Neural cell (in vitro differentiated cells): ENCODE data around the gene UQCC2. TPM values are rescaled to one million over a fixed set of nuclear protein-coding genes. Genes with fewer than 3 reads are reported as not detected.
A peak's percentile ranks its signal among the peaks of the same experiment; 100 is the strongest.

ENCODE experiments used
- H2AFZ ChIP-seq: fragments of 200-600, 300-800 bp; sonication (generic), shearing (Covaris generic); 2 replicates; pipeline ENCODE4 v1.6.0; 2014; ENCODE audit warnings: low read depth, mild to moderate bottlenecking, antibody characterized with exemption, low read length, moderate library complexity
- H3F3A ChIP-seq: fragments of 200-600 bp; shearing (Covaris generic); 2 replicates; pipeline ENCODE4 v1.6.1; 2016; ENCODE audit warnings: mild to moderate bottlenecking, moderate library complexity, mixed read lengths, antibody characterized with exemption, low read length; ENCODE audit not compliant: insufficient read depth, poor library complexity, severe bottlenecking
- H3K27ac ChIP-seq: fragments of 200-600, 300-800 bp; sonication (generic), shearing (Covaris generic); 2 replicates; pipeline ENCODE4 v1.5.1; 2014; ENCODE audit warnings: mild to moderate bottlenecking, low read length, moderate library complexity
- H3K27me3 ChIP-seq: fragments of 300-800, 200-600 bp; sonication (generic), shearing (Covaris generic); 2 replicates; pipeline ENCODE4 v1.6.0; 2014; ENCODE audit warnings: mild to moderate bottlenecking, low read depth, low read length, moderate library complexity; ENCODE audit not compliant: insufficient read depth
- H3K36me3 ChIP-seq: fragments of 300-800, 200-600 bp; sonication (generic), shearing (Covaris generic); 2 replicates; pipeline ENCODE4 v1.5.1; 2014; ENCODE audit warnings: mild to moderate bottlenecking, antibody characterized with exemption, low read length, moderate library complexity; ENCODE audit not compliant: insufficient read depth
- H3K4me2 ChIP-seq: fragments of 300-800, 200-600 bp; sonication (generic), shearing (Covaris generic); 2 replicates; pipeline ENCODE4 v1.6.0; 2014; ENCODE audit warnings: mild to moderate bottlenecking, low read length
- H3K4me3 ChIP-seq: fragments of 300-800, 200-600 bp; sonication (generic), shearing (Covaris generic); 2 replicates; pipeline ENCODE4 v1.5.1; 2014; ENCODE audit warnings: mild to moderate bottlenecking, low read length, moderate library complexity
- H3K79me2 ChIP-seq: fragments of 200-600 bp; shearing (Covaris generic); replicated peaks from 2 replicates; pipeline ENCODE4 v1.6.0; 2014; ENCODE audit warnings: mild to moderate bottlenecking, low read length, moderate library complexity; ENCODE audit not compliant: insufficient read depth
- H3K9ac ChIP-seq: fragments of 300-800, 200-600 bp; sonication (generic), shearing (Covaris generic); 2 replicates; pipeline ENCODE4 v1.6.1; 2016; ENCODE audit warnings: mild to moderate bottlenecking, low read length, mixed read lengths
- H3K9me2 ChIP-seq: fragments of 200-600 bp; shearing (Covaris generic); 2 replicates; pipeline ENCODE4 v1.6.1; 2016; ENCODE audit warnings: mild to moderate bottlenecking, low read length, mixed read lengths; ENCODE audit not compliant: insufficient read depth
- H3K9me3 ChIP-seq: fragments of 200-600, 300-800 bp; sonication (generic), shearing (Covaris generic); 2 replicates; pipeline ENCODE4 v1.6.1; 2016; ENCODE audit warnings: mild to moderate bottlenecking, mixed run types, low read length, moderate library complexity, mixed read lengths
- H4K20me1 ChIP-seq: fragments of 200-600 bp; shearing (Covaris generic); 2 replicates; pipeline ENCODE4 v1.6.1; 2016; ENCODE audit warnings: mild to moderate bottlenecking, mixed run types; ENCODE audit not compliant: insufficient read depth
- EP300 ChIP-seq: fragments of 450-650 bp; conservative IDR thresholded peaks from 2 replicates; pipeline ENCODE4 v1.6.1; 2014; ENCODE audit warnings: antibody characterized with exemption, mild to moderate bottlenecking, moderate library complexity; ENCODE audit not compliant: poor library complexity, severe bottlenecking
- EZH2 ChIP-seq: fragments of 200-600, 300-800 bp; shearing (Covaris generic), sonication (generic); IDR thresholded peaks from 2 replicates; pipeline ENCODE4 v1.6.1; 2014; ENCODE audit warnings: antibody characterized with exemption, low read length, borderline replicate concordance, mild to moderate bottlenecking; ENCODE audit not compliant: insufficient read depth, poor library complexity, severe bottlenecking
- MXI1 ChIP-seq: fragments of 450-650 bp; conservative IDR thresholded peaks from 2 replicates; pipeline ENCODE4 v1.6.1; 2014; ENCODE audit warnings: antibody characterized with exemption, mild to moderate bottlenecking; ENCODE audit not compliant: poor library complexity, severe bottlenecking
- POLR2AphosphoS5 ChIP-seq: IDR thresholded peaks from 2 replicates; pipeline ENCODE4 v1.6.1; 2012
- RAD21 ChIP-seq: fragments of 450-650 bp; conservative IDR thresholded peaks from 2 replicates; pipeline ENCODE4 v1.6.1; 2014; ENCODE audit warnings: antibody characterized with exemption, mild to moderate bottlenecking, moderate library complexity
- SMC3 ChIP-seq: fragments of 450-650 bp; conservative IDR thresholded peaks from 2 replicates; pipeline ENCODE4 v1.6.1; 2014; ENCODE audit warnings: antibody characterized with exemption, mild to moderate bottlenecking, moderate library complexity; ENCODE audit not compliant: poor library complexity
- TAF1 ChIP-seq: IDR thresholded peaks from 2 replicates; pipeline ENCODE4 v1.6.1; 2012; ENCODE audit warnings: low read depth
- polyA minus RNA-seq: library from RNA; depleted of rRNA, polyadenylated mRNA; stranded (reverse); fragments of >200 nt; gene quantifications from 2 replicates; pipeline ENCODE4 v1.2.3, GENCODE V29; 2014
- polyA plus RNA-seq: library from polyadenylated mRNA; depleted of rRNA; stranded (reverse); fragments of >200 nt; gene quantifications from 2 replicates; pipeline ENCODE4 v1.2.3, GENCODE V29; 2014
- TF ChIP-seq, protein P1 (sequence below): fragments of 450-650 bp; IDR thresholded peaks from 2 replicates; pipeline ENCODE4 v1.5.1; 2014; ENCODE audit warnings: antibody characterized with exemption, mild to moderate bottlenecking, moderate library complexity; ENCODE audit not compliant: poor library complexity, severe bottlenecking
- TF ChIP-seq, protein P2 (sequence below): IDR thresholded peaks from 2 replicates; pipeline ENCODE4 v1.6.1; 2012; ENCODE audit warnings: borderline replicate concordance

The UQCC2 gene
- polyA plus RNA-seq: 109 and 123 TPM in 2 replicates
- polyA minus RNA-seq: 32.3 and 39.4 TPM in 2 replicates

DNA sequence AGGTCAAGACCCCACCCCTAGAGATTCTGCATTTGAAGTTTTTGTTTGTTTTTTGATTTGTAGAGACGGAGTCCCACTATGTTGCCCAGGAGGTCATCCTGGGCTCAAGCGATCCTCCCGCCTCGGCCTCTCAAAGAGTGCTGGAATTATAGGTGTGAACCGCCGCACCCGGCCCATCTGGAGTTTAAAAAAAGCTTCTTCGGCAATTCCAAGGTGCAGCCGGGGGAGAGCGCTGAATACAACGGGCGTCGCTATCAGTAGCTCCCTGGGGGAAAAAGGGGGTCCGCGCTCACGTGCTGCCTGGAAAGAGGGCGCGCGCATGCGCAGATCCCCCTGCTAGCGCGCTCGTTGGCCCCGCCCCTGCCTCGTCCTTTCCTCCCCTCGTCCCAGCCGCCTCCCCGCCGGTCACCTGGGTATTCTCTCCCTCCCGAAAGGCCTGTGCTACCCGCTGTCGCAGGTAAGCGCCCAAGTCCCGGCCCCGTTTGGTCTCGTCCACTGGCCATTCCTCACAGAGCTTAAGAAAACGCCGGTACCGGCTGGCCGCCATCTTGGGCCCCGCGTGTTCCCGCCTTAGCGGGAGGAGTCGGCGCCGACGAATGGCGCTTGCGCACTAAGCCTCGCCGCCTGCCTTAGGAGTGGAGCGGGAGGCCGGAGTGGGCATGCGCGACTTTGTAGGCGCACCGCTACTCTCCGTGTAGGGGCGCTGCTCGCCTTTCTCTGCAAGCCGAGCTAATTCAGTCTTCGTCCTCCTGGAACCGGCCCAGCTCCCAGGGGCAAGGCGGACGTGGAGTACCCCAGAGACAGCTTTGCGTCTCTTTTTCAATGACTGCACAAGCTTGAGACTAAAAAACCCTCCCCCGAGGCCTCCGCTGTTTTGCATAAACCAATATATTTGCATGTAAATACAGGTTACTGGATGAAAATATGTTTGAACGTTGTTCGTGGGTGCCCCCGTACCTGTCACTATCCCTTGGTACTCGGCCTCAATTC, at the start of gene UQCC2:
TSS of gene UQCC2 (minus strand) at position 561 of the 990 bp plus-strand sequence. CDS start at position 547, 14 bp downstream.
- TF ChIP-seq POLR2AphosphoS5 (peak; percentile 97), EZH2 (no peak), RAD21 (peak; percentile 93), SMC3 (peak; percentile 88), EP300 (peak; percentile 67), MXI1 (peak; percentile 94), TAF1 (peak; percentile 99)
- TF ChIP-seq, protein P1, sequence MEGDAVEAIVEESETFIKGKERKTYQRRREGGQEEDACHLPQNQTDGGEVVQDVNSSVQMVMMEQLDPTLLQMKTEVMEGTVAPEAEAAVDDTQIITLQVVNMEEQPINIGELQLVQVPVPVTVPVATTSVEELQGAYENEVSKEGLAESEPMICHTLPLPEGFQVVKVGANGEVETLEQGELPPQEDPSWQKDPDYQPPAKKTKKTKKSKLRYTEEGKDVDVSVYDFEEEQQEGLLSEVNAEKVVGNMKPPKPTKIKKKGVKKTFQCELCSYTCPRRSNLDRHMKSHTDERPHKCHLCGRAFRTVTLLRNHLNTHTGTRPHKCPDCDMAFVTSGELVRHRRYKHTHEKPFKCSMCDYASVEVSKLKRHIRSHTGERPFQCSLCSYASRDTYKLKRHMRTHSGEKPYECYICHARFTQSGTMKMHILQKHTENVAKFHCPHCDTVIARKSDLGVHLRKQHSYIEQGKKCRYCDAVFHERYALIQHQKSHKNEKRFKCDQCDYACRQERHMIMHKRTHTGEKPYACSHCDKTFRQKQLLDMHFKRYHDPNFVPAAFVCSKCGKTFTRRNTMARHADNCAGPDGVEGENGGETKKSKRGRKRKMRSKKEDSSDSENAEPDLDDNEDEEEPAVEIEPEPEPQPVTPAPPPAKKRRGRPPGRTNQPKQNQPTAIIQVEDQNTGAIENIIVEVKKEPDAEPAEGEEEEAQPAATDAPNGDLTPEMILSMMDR: peak; percentile 98
- TF ChIP-seq, protein P2, sequence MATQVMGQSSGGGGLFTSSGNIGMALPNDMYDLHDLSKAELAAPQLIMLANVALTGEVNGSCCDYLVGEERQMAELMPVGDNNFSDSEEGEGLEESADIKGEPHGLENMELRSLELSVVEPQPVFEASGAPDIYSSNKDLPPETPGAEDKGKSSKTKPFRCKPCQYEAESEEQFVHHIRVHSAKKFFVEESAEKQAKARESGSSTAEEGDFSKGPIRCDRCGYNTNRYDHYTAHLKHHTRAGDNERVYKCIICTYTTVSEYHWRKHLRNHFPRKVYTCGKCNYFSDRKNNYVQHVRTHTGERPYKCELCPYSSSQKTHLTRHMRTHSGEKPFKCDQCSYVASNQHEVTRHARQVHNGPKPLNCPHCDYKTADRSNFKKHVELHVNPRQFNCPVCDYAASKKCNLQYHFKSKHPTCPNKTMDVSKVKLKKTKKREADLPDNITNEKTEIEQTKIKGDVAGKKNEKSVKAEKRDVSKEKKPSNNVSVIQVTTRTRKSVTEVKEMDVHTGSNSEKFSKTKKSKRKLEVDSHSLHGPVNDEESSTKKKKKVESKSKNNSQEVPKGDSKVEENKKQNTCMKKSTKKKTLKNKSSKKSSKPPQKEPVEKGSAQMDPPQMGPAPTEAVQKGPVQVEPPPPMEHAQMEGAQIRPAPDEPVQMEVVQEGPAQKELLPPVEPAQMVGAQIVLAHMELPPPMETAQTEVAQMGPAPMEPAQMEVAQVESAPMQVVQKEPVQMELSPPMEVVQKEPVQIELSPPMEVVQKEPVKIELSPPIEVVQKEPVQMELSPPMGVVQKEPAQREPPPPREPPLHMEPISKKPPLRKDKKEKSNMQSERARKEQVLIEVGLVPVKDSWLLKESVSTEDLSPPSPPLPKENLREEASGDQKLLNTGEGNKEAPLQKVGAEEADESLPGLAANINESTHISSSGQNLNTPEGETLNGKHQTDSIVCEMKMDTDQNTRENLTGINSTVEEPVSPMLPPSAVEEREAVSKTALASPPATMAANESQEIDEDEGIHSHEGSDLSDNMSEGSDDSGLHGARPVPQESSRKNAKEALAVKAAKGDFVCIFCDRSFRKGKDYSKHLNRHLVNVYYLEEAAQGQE: peak; percentile 96
- Histone ChIP-seq H3K9me2 (no peaks in the 10 kb centered on the region), H3F3A (no peaks in the 10 kb centered on the region)

DNA sequence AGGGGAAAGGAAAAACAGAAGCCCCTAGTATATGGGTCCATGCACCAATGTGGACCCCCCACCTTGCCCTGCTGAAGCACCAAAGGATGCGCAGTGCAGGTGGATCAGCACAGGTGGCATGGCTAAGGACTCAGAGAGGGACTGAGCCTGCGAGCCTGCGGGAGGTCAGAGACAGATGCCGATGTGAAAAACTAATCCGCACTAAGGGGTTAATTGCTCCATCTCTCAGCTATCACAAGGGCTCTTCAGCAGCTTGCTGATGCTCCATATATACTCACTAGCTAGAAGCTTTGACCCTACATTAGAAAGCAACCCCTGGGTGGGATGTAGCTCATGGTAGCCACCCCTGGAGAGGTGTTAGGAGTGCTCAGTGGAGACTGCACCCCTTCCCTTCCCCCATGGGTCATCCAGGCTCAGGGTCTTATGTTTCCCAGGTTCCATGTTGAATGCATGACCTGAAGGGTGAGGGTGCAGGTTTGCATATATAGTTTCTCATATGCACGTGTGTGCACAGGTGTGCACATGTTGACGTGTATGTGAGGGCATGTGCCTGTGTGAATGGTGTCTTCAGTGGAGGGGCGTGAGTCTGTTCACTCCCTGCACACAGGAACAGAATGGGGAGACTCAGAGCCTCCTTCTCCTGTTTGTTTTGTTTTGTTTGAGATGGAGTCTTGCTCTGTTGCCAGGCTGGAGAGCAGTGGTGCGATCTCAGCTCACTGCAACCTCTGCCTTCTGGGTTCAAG, 48.6 kb upstream of the UQCC2 start:
- TF ChIP-seq, protein P1: no peak
- TF ChIP-seq SMC3 (no peak), TAF1 (no peak), RAD21 (no peak), MXI1 (no peak), EP300 (no peak), EZH2 (no peak)
- H3K27me3 ChIP-seq: no peaks in the 10 kb centered on the region

More for the DNA sequence above, at the start of gene UQCC2:
- peaks cover 7% of the 10 kb centered on the region for H3K79me2 ChIP-seq
- H2AFZ ChIP-seq: peak within 1 kb of the TSS; percentile 94
- no peaks in the 10 kb centered on the region for H3K36me3 ChIP-seq
- no peaks in the 10 kb centered on the region for H3K27me3 ChIP-seq
- peak within 1 kb of the TSS; percentile 67 for H3K4me2 ChIP-seq
- peak within 1 kb of the TSS; percentile 92 for H3K9ac ChIP-seq
- H4K20me1 ChIP-seq: no peaks in the 10 kb centered on the region
- peak within 1 kb of the TSS; percentile 87 for H3K4me3 ChIP-seq
- no peaks in the 10 kb centered on the region for H3K9me3 ChIP-seq
- H3K27ac ChIP-seq: peak within 1 kb of the TSS; percentile 93

More for the DNA sequence above, 48.6 kb upstream of the UQCC2 start:
- H3K4me2 ChIP-seq: no peak overlapping the region
- H3K79me2 ChIP-seq: no peaks in the 10 kb centered on the region
- H2AFZ ChIP-seq: no peak overlapping the region
- no peak overlapping the region for H3K4me3 ChIP-seq
- no peaks in the 10 kb centered on the region for H3K9me2 ChIP-seq
- no peak overlapping the region for H3K27ac ChIP-seq
- no peaks in the 10 kb centered on the region for H3K36me3 ChIP-seq
- H3K9me3 ChIP-seq: no peaks in the 10 kb centered on the region
- H4K20me1 ChIP-seq: no peaks in the 10 kb centered on the region
- no peaks in the 10 kb centered on the region for H3F3A ChIP-seq
- H3K9ac ChIP-seq: no peak overlapping the region
